GM13977 (cell line): Measurements from ENCODE around the gene PGBD2.

Experiments
- DNase-seq: peaks from one replicate; pipeline ENCODE4 v3.0.0; 2012; ENCODE audit warnings: low spot score
- CTCF ChIP-seq: IDR thresholded peaks from 2 replicates; pipeline ENCODE4 v1.5.1; 2012; ENCODE audit warnings: mild to moderate bottlenecking, control low read depth; ENCODE audit not compliant: insufficient read depth; ENCODE audit errors: extremely low read depth, missing control alignments
- in situ Hi-C: fragments of 300-500 bp; cut with MboI; formaldehyde crosslinking; loops from one replicate; pipeline ENCODE4 v1.12.0; 2022; ENCODE audit warnings: low sequenced_read_pairs, low pct_unique_long_range_greater_than_20kb, mixed read lengths, inconsistent platforms; ENCODE audit not compliant: unreplicated experiment

Gene PGBD2

GRCh38 chr1:248890549-248891498 lies 15.2 kb upstream of the PGBD2 start:
- in situ Hi-C loops = no loop called here
- TF ChIP-seq CTCF = no peak
- no peak for DNase-seq

- no peak for TF ChIP-seq CTCF
- no peak for DNase-seq
- in situ Hi-C loops = no loop called here
Observed at GRCh38 chr1:248891758-248892157, 14.3 kb upstream of the PGBD2 start.

- no peak for DNase-seq
- no peak for TF ChIP-seq CTCF
- in situ Hi-C loops = no loop called here
Observed at GRCh38 chr1:248892590-248892989, 13.4 kb upstream of the PGBD2 start.

- TF ChIP-seq CTCF = no peak
- in situ Hi-C loops = no loop called here
- DNase-seq = no peak
Observed at GRCh38 chr1:248894837-248895236, 11.2 kb upstream of the PGBD2 start.

- in situ Hi-C loops = no loop called here
- no peak for TF ChIP-seq CTCF
Observed at GRCh38 chr1:248897412-248898337, 8.4 kb upstream of the PGBD2 start.

GRCh38 chr1:248900637-248901036 lies 5.4 kb upstream of the PGBD2 start:
- DNase-seq = no peak
- TF ChIP-seq CTCF = no peak
- in situ Hi-C loops = no loop called here

More at GRCh38 chr1:248897412-248898337, 8.4 kb upstream of the PGBD2 start:
- no peak for DNase-seq
